RWPE2 (cell line): ENCODE data around the gene ULK3.

ENCODE experiments used
- ATAC-seq: fragments of 200-7000 bp; cut with Tn5 transposase; 3 replicates; pipeline ENCODE4 v1.9.1; 2021; ENCODE audit warnings: low read depth
- DNase-seq: peaks from one replicate; pipeline ENCODE4 v3.0.0-alpha.2; 2020; ENCODE audit warnings: low spot score
- H3K27ac ChIP-seq: fragments of 450-650 bp; 2 replicates; pipeline ENCODE4 v1.5.1; 2017; ENCODE audit warnings: mild to moderate bottlenecking; ENCODE audit not compliant: poor library complexity, severe bottlenecking
- H3K27me3 ChIP-seq: fragments of 250-450 bp; sonication (Bioruptor Pico); 2 replicates; pipeline ENCODE4 v1.5.1; 2021; ENCODE audit warnings: mild to moderate bottlenecking, moderate library complexity; ENCODE audit not compliant: insufficient read depth, poor library complexity, severe bottlenecking
- H3K36me3 ChIP-seq: fragments of 250-450 bp; sonication (Bioruptor Pico); 2 replicates; pipeline ENCODE4 v1.5.1; 2020; ENCODE audit warnings: low read depth, mild to moderate bottlenecking, moderate library complexity
- H3K4me1 ChIP-seq: fragments of 250-450 bp; sonication (Bioruptor Pico); 2 replicates; pipeline ENCODE4 v1.5.1; 2021; ENCODE audit warnings: mild to moderate bottlenecking, moderate library complexity; ENCODE audit not compliant: insufficient read depth, poor library complexity, severe bottlenecking
- H3K4me3 ChIP-seq: fragments of 250-450 bp; sonication (Bioruptor Pico); 2 replicates; pipeline ENCODE4 v1.5.1; 2021; ENCODE audit warnings: mild to moderate bottlenecking, moderate library complexity; ENCODE audit not compliant: severe bottlenecking
- H3K9me3 ChIP-seq: fragments of 250-450 bp; sonication (Bioruptor Pico); 2 replicates; pipeline ENCODE4 v1.5.1; 2021; ENCODE audit warnings: mild to moderate bottlenecking, moderate library complexity; ENCODE audit not compliant: severe bottlenecking
- TF ChIP-seq, protein P1 (sequence below): fragments of 450-650 bp; IDR thresholded peaks from one replicate; pipeline ENCODE4 v1.5.1; 2017; ENCODE audit warnings: mild to moderate bottlenecking, moderate library complexity; ENCODE audit not compliant: poor library complexity, severe bottlenecking

ULK3 gene

DNA sequence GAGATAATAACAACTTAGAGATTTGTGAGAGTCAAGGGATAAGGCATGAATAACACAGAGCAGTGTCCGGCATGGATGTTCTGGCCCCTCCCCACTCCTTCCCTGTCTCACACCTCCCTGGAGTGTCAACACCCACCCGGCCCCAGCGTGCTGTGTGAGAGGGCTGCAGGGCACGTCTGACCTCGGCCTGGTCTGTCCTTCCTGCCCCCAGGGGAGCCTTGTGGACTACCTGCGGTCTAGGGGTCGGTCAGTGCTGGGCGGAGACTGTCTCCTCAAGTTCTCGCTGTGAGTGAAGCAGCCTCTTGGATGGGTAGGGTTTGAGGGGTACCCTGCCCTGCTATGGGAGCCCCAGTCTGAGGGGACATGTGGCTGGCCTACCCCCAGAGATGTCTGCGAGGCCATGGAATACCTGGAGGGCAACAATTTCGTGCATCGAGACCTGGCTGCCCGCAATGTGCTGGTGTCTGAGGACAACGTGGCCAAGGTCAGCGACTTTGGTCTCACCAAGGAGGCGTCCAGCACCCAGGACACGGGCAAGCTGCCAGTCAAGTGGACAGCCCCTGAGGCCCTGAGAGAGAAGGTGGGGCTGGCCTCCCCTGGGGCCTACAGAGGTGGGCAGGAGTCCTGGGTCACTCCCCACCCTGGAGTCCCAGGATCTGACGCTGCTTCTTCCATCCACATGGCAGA is 41.5 kb downstream of the ULK3 start:
- Histone ChIP-seq H3K4me3 (no peak overlapping the region), H3K36me3 (peaks cover 49% of the 10 kb centered on the region), H3K9me3 (no peaks in the 10 kb centered on the region), H3K4me1 (peaks cover 13% of the 10 kb centered on the region), H3K27ac (no peak overlapping the region), H3K27me3 (no peaks in the 10 kb centered on the region)
- TF ChIP-seq, protein P1, sequence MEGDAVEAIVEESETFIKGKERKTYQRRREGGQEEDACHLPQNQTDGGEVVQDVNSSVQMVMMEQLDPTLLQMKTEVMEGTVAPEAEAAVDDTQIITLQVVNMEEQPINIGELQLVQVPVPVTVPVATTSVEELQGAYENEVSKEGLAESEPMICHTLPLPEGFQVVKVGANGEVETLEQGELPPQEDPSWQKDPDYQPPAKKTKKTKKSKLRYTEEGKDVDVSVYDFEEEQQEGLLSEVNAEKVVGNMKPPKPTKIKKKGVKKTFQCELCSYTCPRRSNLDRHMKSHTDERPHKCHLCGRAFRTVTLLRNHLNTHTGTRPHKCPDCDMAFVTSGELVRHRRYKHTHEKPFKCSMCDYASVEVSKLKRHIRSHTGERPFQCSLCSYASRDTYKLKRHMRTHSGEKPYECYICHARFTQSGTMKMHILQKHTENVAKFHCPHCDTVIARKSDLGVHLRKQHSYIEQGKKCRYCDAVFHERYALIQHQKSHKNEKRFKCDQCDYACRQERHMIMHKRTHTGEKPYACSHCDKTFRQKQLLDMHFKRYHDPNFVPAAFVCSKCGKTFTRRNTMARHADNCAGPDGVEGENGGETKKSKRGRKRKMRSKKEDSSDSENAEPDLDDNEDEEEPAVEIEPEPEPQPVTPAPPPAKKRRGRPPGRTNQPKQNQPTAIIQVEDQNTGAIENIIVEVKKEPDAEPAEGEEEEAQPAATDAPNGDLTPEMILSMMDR, result no peak
- ATAC-seq (no peak), DNase-seq (no peak)

DNA sequence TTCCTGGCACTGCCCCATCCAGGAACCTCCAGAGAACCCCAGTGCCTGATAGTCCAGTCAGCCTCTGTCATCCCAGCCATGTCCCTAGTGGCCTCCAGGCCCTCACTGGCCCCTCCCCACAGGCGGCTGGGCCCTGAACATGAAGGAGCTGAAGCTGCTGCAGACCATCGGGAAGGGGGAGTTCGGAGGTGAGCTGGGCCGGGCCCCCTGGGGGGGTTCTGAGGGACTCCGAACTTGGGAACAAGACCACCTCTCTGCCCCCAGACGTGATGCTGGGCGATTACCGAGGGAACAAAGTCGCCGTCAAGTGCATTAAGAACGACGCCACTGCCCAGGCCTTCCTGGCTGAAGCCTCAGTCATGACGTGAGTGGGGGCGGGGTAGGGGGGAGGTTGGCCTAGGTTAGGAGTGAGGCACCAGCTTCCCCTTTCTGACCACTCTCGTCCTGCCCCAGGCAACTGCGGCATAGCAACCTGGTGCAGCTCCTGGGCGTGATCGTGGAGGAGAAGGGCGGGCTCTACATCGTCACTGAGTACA is 42.3 kb downstream of the ULK3 start:
- H3K36me3 ChIP-seq, result peaks cover 51% of the 10 kb centered on the region
- ATAC-seq, result no peak
- TF ChIP-seq, protein P1, result no peak

DNA sequence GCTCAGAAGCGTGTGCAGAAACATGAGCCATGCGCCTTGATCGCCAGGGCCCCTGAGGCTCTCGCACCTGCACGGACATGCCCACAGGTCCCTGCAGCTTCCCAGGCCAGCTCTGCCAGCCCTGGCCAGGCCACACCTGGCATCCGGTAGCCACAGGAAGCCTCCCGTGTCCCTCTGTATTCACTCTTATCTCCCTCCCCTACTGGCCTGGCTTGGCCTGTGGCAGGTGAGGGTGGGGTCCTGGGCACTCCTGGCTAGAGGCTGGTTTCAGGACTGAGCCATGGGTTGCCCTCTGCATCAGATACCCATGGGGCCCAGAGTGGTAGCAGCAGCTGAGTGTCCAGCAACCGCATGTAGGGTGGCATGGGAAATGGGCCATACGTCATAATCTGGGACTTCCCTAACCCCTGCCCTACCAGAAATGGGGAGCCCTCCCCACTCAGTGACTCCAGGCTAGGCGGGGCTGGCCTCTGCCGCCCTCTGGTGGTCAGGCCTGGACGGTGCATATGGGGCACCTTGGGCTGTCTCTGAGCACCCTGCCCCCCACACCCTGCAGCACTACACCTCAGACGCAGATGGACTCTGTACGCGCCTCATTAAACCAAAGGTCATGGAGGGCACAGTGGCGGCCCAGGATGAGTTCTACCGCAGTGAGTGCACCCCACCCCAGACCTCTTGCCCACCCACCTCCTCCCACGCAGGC is 42.9 kb downstream of the ULK3 start:
- peak; percentile 85 for ATAC-seq
- H3K27ac ChIP-seq, result peak overlapping the region; percentile 76

More for the DNA sequence above, 42.3 kb downstream of the ULK3 start:
- no peak for DNase-seq
- H3K27me3 ChIP-seq, result no peaks in the 10 kb centered on the region
- H3K4me1 ChIP-seq, result peaks cover 20% of the 10 kb centered on the region
- no peak overlapping the region for H3K4me3 ChIP-seq
- H3K27ac ChIP-seq, result peak overlapping the region; percentile 76
- H3K9me3 ChIP-seq, result no peaks in the 10 kb centered on the region

DNA sequence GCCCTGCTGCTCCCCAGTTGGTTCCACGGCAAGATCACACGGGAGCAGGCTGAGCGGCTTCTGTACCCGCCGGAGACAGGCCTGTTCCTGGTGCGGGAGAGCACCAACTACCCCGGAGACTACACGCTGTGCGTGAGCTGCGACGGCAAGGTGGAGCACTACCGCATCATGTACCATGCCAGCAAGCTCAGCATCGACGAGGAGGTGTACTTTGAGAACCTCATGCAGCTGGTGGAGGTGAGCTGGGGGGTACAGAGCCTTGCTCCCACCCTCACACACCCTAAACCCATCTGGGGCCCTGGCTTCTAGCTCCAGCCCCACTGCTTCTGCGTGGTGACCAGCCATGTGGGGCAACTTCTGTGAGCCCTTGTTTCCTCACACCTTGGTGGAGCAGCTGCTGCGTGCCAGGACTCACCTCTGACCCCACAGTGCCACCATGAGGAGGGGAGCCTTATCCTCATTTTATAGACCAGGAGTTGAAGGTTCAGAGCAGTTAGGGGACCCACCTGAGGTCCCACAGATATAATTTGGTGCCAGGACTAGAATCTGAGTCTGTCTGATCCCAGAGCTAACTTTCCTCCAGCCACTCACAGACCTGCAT is 43.6 kb downstream of the ULK3 start:
- H3K4me1 ChIP-seq, result peaks cover 28% of the 10 kb centered on the region
- H3K9me3 ChIP-seq, result no peaks in the 10 kb centered on the region
- no peak for DNase-seq
- ATAC-seq, result peak; percentile 6
- TF ChIP-seq, protein P1, result no peak
- no peaks in the 10 kb centered on the region for H3K27me3 ChIP-seq
- peak overlapping the region; percentile 76 for H3K27ac ChIP-seq
- H3K4me3 ChIP-seq, result no peak overlapping the region
- H3K36me3 ChIP-seq, result peaks cover 60% of the 10 kb centered on the region

More for the DNA sequence above, 42.9 kb downstream of the ULK3 start:
- Histone ChIP-seq H3K36me3 (peaks cover 58% of the 10 kb centered on the region), H3K4me3 (no peak overlapping the region), H3K9me3 (no peaks in the 10 kb centered on the region), H3K4me1 (peaks cover 24% of the 10 kb centered on the region), H3K27me3 (no peaks in the 10 kb centered on the region)
- TF ChIP-seq, protein P1, result peak; percentile 100
- DNase-seq, result peak; percentile 98
